ENCODE data around the gene PCDH20. TPM values are rescaled to one million over a fixed set of nuclear protein-coding genes. Genes with fewer than 3 reads are reported as not detected.
"Not testable (repeated sequence)": the region's sequence is repeated elsewhere in the genome, so short reads cannot be mapped to it uniquely, and the experiment has no call there.

PCDH20 gene
- total and polyA plus RNA-seq, 7 donors = 0.03 to 2.3 (median 0.07) TPM

- no peaks in the 10 kb centered on the region for H3K36me3 ChIP-seq (ENCODE audit: insufficient read depth in 1 of 2, low read depth in 1 of 2)
- ATAC-seq (no peak), DNase-seq (no peak)
- no peaks in the 10 kb centered on the region for H3K4me1 ChIP-seq
- H3K27ac ChIP-seq = no peak overlapping the region
- no peak for TF ChIP-seq CTCF (IDR thresholded peaks at IDR 0.05)
- intact Hi-C loops (cut with DNase I) = no loop called here
- no peak overlapping the region for H3K4me3 ChIP-seq
- H3K27me3 ChIP-seq (ENCODE audit: insufficient read depth in 3 of 3, low read length in 2 of 3) = peaks cover 0 to 4% (median 0%) of the 10 kb centered on the region in 3 donors
- H3K9me3 ChIP-seq = no peaks in the 10 kb centered on the region
- WGBS, 3 donors = 65 to 73% (median 69%) methylated on average over 7 of the region's 7 CpGs
Observed at GRCh38 chr13:61391426-61391825, 24.2 kb downstream of the PCDH20 start.

- H3K36me3 ChIP-seq (ENCODE audit: insufficient read depth in 1 of 2, low read depth in 1 of 2) = no peaks in the 10 kb centered on the region
- 60 to 63% (median 62%) methylated on average over 3 of the region's 3 CpGs for WGBS, 3 donors
- no peaks in the 10 kb centered on the region for H3K4me1 ChIP-seq
- TF ChIP-seq CTCF (IDR thresholded peaks at IDR 0.05) = no peak
- no peak overlapping the region for H3K4me3 ChIP-seq
- peaks cover 0 to 4% (median 0%) of the 10 kb centered on the region in 3 donors for H3K27me3 ChIP-seq (ENCODE audit: insufficient read depth in 3 of 3, low read length in 2 of 3)
- no peak overlapping the region for H3K27ac ChIP-seq
- intact Hi-C loops (cut with DNase I) = no loop called here
- DNase-seq (no peak), ATAC-seq (no peak)
- no peaks in the 10 kb centered on the region for H3K9me3 ChIP-seq
Observed at GRCh38 chr13:61387694-61388093, 28.0 kb downstream of the PCDH20 start.

- DNase-seq (no peak), ATAC-seq (no peak)
- intact Hi-C loops (cut with DNase I) = no loop called here
- no peak for TF ChIP-seq CTCF (IDR thresholded peaks at IDR 0.05)
- Histone ChIP-seq H3K4me1 (no peaks in the 10 kb centered on the region), H3K36me3 (ENCODE audit: insufficient read depth in 1 of 2, low read depth in 1 of 2) (no peaks in the 10 kb centered on the region), H3K4me3 (no peak overlapping the region), H3K27ac (no peak overlapping the region), H3K9me3 (no peaks in the 10 kb centered on the region), H3K27me3 (ENCODE audit: insufficient read depth in 3 of 3, low read length in 2 of 3) (no peaks in the 10 kb centered on the region)
- WGBS, 3 donors = 72 to 76% (median 74%) methylated on average over 2 of the region's 2 CpGs
Observed at GRCh38 chr13:61383111-61383510, 32.5 kb downstream of the PCDH20 start.

- Histone ChIP-seq H3K9me3 (no peaks in the 10 kb centered on the region), H3K4me1 (no peaks in the 10 kb centered on the region), H3K4me3 (no peak overlapping the region), H3K36me3 (ENCODE audit: insufficient read depth in 1 of 2, low read depth in 1 of 2) (no peaks in the 10 kb centered on the region), H3K27me3 (ENCODE audit: insufficient read depth in 3 of 3, low read length in 2 of 3) (no peaks in the 10 kb centered on the region), H3K27ac (no peak overlapping the region)
- intact Hi-C loops (cut with DNase I) = no loop called here
- no peak for ATAC-seq
- 62 to 67% (median 64%) methylated on average over 3 of the region's 3 CpGs for WGBS, 3 donors
- no peak for TF ChIP-seq CTCF (IDR thresholded peaks at IDR 0.05)
- no peak for DNase-seq
Observed at GRCh38 chr13:61370520-61370919, 45.1 kb downstream of the PCDH20 start.

- ATAC-seq; H3K27ac ChIP-seq; H3K36me3 ChIP-seq (ENCODE audit: insufficient read depth in 1 of 2, low read depth in 1 of 2); intact Hi-C loops (cut with DNase I); H3K4me1 ChIP-seq; H3K27me3 ChIP-seq (ENCODE audit: insufficient read depth in 3 of 3, low read length in 2 of 3); DNase-seq; H3K9me3 ChIP-seq; H3K4me3 ChIP-seq: not testable (repeated sequence)
- WGBS, 3 donors = 85 to 87% (median 86%) methylated on average over 5 of the region's 5 CpGs
Observed at GRCh38 chr13:61364690-61365089, 51.0 kb downstream of the PCDH20 start.

Measured in psoas muscle (tissue), 8 donors.